HCT116 (cell line): Measurements from ENCODE around the gene TAL1. TPM values are rescaled to one million over a fixed set of nuclear protein-coding genes. Genes with fewer than 3 reads are reported as not detected.

Experiments
- ATAC-seq: fragments of 200-7000 bp; cut with Tn5 transposase; 2 replicates; pipeline ENCODE4 v1.9.1; 2020; ENCODE audit warnings: mild to moderate bottlenecking, moderate library complexity
- BruUV-seq: library from RNA; stranded (reverse); fragments of 400-500 nt; replicated peaks from 2 replicates; lab custom pipeline; 2021; lab: Mats Ljungman, UMichigan
- CTCF ChIA-PET: fragments of 300-600 bp; sonication (Branson Sonifier 250); formaldehyde crosslinking; loops from one replicate; lab custom pipeline; 2021; ENCODE audit warnings: antibody characterized with exemption; lab: Charles Lee
- POLR2A ChIA-PET: fragments of 300-600, 350-600 bp; sonication (Branson Sonifier 250); formaldehyde crosslinking; loops from one replicate; lab custom pipeline; 2021; ENCODE audit warnings: antibody characterized with exemption; lab: Charles Lee
- RAD21 ChIA-PET, 2 experiments: fragments of 300-600 bp; sonication (Branson Sonifier 250); formaldehyde crosslinking; loops; one replicate each; lab custom pipeline; 2023; ENCODE audit warnings: low total read pairs in 2 of 2; ENCODE audit not compliant: uncharacterized antibody in 2 of 2, unreplicated experiment in 2 of 2, low non-redundant PET in 1 of 2; lab: Charles Lee
- DNase-seq: peaks from one replicate; pipeline ENCODE4 v3.0.0-alpha.2; 2010; ENCODE audit warnings: low read depth, low spot score
- H2AFZ ChIP-seq: fragments of 200-600 bp; shearing (Covaris generic), sonication (generic); 2 replicates; pipeline ENCODE4 v1.6.1; 2017; ENCODE audit warnings: low read depth, mixed run types, mixed read lengths, antibody characterized with exemption, low read length; ENCODE audit not compliant: poor library complexity, severe bottlenecking
- H3K27ac ChIP-seq: 2 replicates; pipeline ENCODE4 v1.5.1; 2012; ENCODE audit warnings: low read depth, low read length
- H3K27me3 ChIP-seq: fragments of 200-600 bp; sonication (generic); 2 replicates; pipeline ENCODE4 v1.6.1; 2016; ENCODE audit warnings: mixed run types, low read length, mixed read lengths; ENCODE audit not compliant: insufficient read depth
- H3K36me3 ChIP-seq, 2 experiments: fragments of 200-500 bp in 1 of 2; fragments of 200-600 bp in 1 of 2; sonication (Bioruptor generic) in 1 of 2; sonication (generic) in 1 of 2; 2 replicates each; pipeline versions ENCODE4 v1.5.1 to v1.6.1; 2014 to 2016; ENCODE audit warnings: low read length in 2 of 2, inconsistent platforms in 1 of 2, mixed read lengths in 1 of 2, mixed run types in 1 of 2; ENCODE audit not compliant: insufficient read depth in 2 of 2, control insufficient read depth in 1 of 2
- H3K4me1 ChIP-seq, 2 experiments: fragments of 200-600 bp in 1 of 2; sonication (generic) in 1 of 2; 2 replicates each; pipeline versions ENCODE4 v1.5.1 to v1.6.1; 2012 to 2017; ENCODE audit warnings: low read length in 2 of 2, inconsistent platforms in 1 of 2, mild to moderate bottlenecking in 1 of 2, mixed read lengths in 1 of 2, mixed run types in 1 of 2, moderate library complexity in 1 of 2; ENCODE audit not compliant: insufficient read depth in 2 of 2, control insufficient read depth in 1 of 2
- H3K4me2 ChIP-seq: fragments of 200-600 bp; sonication (generic); 2 replicates; pipeline ENCODE4 v1.6.1; 2017; ENCODE audit warnings: mixed run types, low read length, mixed read lengths
- H3K4me3 ChIP-seq, 2 experiments: fragments of 200-600 bp in 1 of 2; sonication (generic) in 1 of 2; replicated peaks in 1 of 2; 2 replicates each; pipeline ENCODE4 v1.5.1; 2011 to 2016; ENCODE audit warnings: low read length in 2 of 2, control low read depth in 1 of 2, low read depth in 1 of 2, mild to moderate bottlenecking in 1 of 2, mixed read lengths in 1 of 2, mixed run types in 1 of 2
- H3K79me2 ChIP-seq: fragments of 200-600 bp; sonication (generic); 2 replicates; pipeline ENCODE4 v1.6.1; 2017; ENCODE audit warnings: mild to moderate bottlenecking, mixed run types, low read length, moderate library complexity, mixed read lengths; ENCODE audit not compliant: insufficient read depth
- H3K9ac ChIP-seq: fragments of 200-600 bp; sonication (generic); 2 replicates; pipeline ENCODE4 v1.6.1; 2016; ENCODE audit warnings: low read length, mixed read lengths
- H3K9me2 ChIP-seq: fragments of 200-600 bp; sonication (generic), shearing (Covaris generic); 2 replicates; pipeline ENCODE4 v1.6.1; 2017; ENCODE audit warnings: mixed run types, mild to moderate bottlenecking, moderate library complexity; ENCODE audit not compliant: insufficient read depth
- H3K9me3 ChIP-seq, 2 experiments: fragments of 200-500 bp in 1 of 2; fragments of 200-600 bp in 1 of 2; sonication (Bioruptor generic) in 1 of 2; sonication (generic) in 1 of 2; 2 replicates each; pipeline ENCODE4 v1.6.1; 2014 to 2017; ENCODE audit warnings: low read length in 2 of 2, mixed read lengths in 2 of 2, inconsistent platforms in 1 of 2, low read depth in 1 of 2, mild to moderate bottlenecking in 1 of 2, mixed run types in 1 of 2, moderate library complexity in 1 of 2; ENCODE audit not compliant: control insufficient read depth in 1 of 2, insufficient read depth in 1 of 2
- H4K20me1 ChIP-seq: fragments of 200-600 bp; sonication (generic), shearing (Covaris generic); 2 replicates; pipeline ENCODE4 v1.6.1; 2017; ENCODE audit warnings: mixed run types, mild to moderate bottlenecking, moderate library complexity; ENCODE audit not compliant: insufficient read depth
- ATF3 ChIP-seq: IDR thresholded peaks from 2 replicates; pipeline ENCODE4 v1.6.1; 2012
- CEBPB ChIP-seq: IDR thresholded peaks from 2 replicates; pipeline ENCODE4 v1.6.1; 2012; ENCODE audit warnings: low read depth
- EGR1 ChIP-seq: IDR thresholded peaks from 2 replicates; pipeline ENCODE4 v1.6.1; 2012; ENCODE audit warnings: low read depth
- JUND ChIP-seq: IDR thresholded peaks from 2 replicates; pipeline ENCODE4 v1.6.1; 2012
- RAD21 ChIP-seq: IDR thresholded peaks from 2 replicates; pipeline ENCODE4 v1.6.1; 2012; ENCODE audit warnings: low read depth, mild to moderate bottlenecking
- SIN3A ChIP-seq: IDR thresholded peaks from 2 replicates; pipeline ENCODE4 v1.6.1; 2012; ENCODE audit warnings: low read depth
- SP1 ChIP-seq: IDR thresholded peaks from 2 replicates; pipeline ENCODE4 v1.6.1; 2012; ENCODE audit warnings: low read depth
- SRF ChIP-seq: IDR thresholded peaks from 2 replicates; pipeline ENCODE4 v1.6.1; 2012; ENCODE audit warnings: low read depth
- ZBTB33 ChIP-seq: IDR thresholded peaks from 2 replicates; pipeline ENCODE4 v1.6.1; 2011; ENCODE audit warnings: mild to moderate bottlenecking, low read length, moderate library complexity; ENCODE audit not compliant: insufficient replicate concordance; ENCODE audit errors: extremely low read depth
- ZFX ChIP-seq: fragments of 450-650 bp; IDR thresholded peaks from 2 replicates; pipeline ENCODE4 v1.6.1; 2017
- ZNF274 ChIP-seq: fragments of 200-500 bp; sonication (Bioruptor generic); IDR thresholded peaks from 2 replicates; pipeline ENCODE4 v1.6.1; 2014; ENCODE audit warnings: mild to moderate bottlenecking, low read depth, low read length, inconsistent platforms
- intact Hi-C: fragments of 100-400 bp; cut with micrococcal nuclease; formaldehyde crosslinking; loops from 2 replicates; pipeline ENCODE4 v1.10.0; 2022
- total RNA-seq: library from RNA; stranded (reverse); gene quantifications from one replicate; pipeline ENCODE4 v1.2.1, GENCODE V29; 2021; ENCODE audit not compliant: unreplicated experiment

Gene TAL1
- total RNA-seq, 1 experiment from 2014 or later = 0.05 TPM

- Histone ChIP-seq H3K4me2 (0 out of 2 replicates have a peak overlapping the region, but pooled peaks have one; percentile 56), H3K27me3 (no peaks in the 10 kb centered on the region), H3K9ac (no peak overlapping the region), H4K20me1 (no peaks in the 10 kb centered on the region), H2AFZ (no peak overlapping the region), H3K4me3 (no peak overlapping the region), H3K36me3 (no peaks in the 10 kb centered on the region), H3K9me2 (no peaks in the 10 kb centered on the region), H3K9me3 (no peaks in the 10 kb centered on the region), H3K27ac (no peak overlapping the region), H3K4me1 (peaks cover under 1 to 16% of the 10 kb centered on the region in 2 experiments), H3K79me2 (no peaks in the 10 kb centered on the region)
- no peak for ATAC-seq
- intact Hi-C loops = loop anchor here (5.0 to 10.0 kb wide), 4 partner anchors 240 to 553 kb away; no protein-coding TSS in a partner anchor
- BruUV-seq = no TSS peak
- CTCF ChIA-PET = interaction anchor here (2.0 kb wide), 1 partner anchor 263 kb away, joined by 7 read pairs; the partner anchor contains the start of gene FOXD2
- DNase-seq = no peak
- POLR2A ChIA-PET = no interaction called here
- TF ChIP-seq ATF3 (no peak), ZBTB33 (no peak), ZFX (no peak), ZNF274 (no peak), RAD21 (no peak), SRF (no peak), CEBPB (no peak), JUND (no peak), SIN3A (no peak), EGR1 (no peak), SP1 (no peak)
- RAD21 ChIA-PET = no interaction called here
These were observed 57.4 kb downstream of the TAL1 start for GRCh38 chr1:47174656-47175020.
